ENCODE results near the gene PHLDA1. TPM values are rescaled to one million over a fixed set of nuclear protein-coding genes. Genes with fewer than 3 reads are reported as not detected.
A peak's percentile ranks its signal among the peaks of the same experiment; 100 is the strongest.

The PHLDA1 gene
- total and polyA plus RNA-seq, 2 of the 4 experiments (the other 2 are of a cell fraction): 27.8 to 32.4 TPM

GRCh38 chr12:76018111-76018510 lies 13.5 kb downstream of the PHLDA1 start:
- peak overlapping the region; percentile 1 to 52 for H4K8ac ChIP-seq (ENCODE audit: low read depth in 2 of 2, low read length in 2 of 2)
- H2BK15ac ChIP-seq (ENCODE audit: low read depth, low read length): peak overlapping the region; percentile 7; the same call in 2 of the 3 replicates
- ATAC-seq (ENCODE audit: low read depth): no peak
- no peaks in the 10 kb centered on the region for H3K36me3 ChIP-seq (ENCODE audit: control insufficient read depth, insufficient read depth, low read length)
- H3K4me1 ChIP-seq (ENCODE audit: control insufficient read depth, insufficient read depth, low read length): peaks cover 18% of the 10 kb centered on the region
- peak overlapping the region; percentile 75 for H3K4ac ChIP-seq (ENCODE audit: low read depth, low read length)
- dilution Hi-C loops (cut with HindIII; ENCODE audit: low sequenced_read_pairs, unreplicated experiment): no loop called here
- peaks cover 8% of the 10 kb centered on the region; the same call in 1 of the 2 replicates for H3K9me1 ChIP-seq (ENCODE audit: insufficient read depth, low read length)
- WGBS, 2 experiments (ENCODE audit: extremely low coverage in 2 of 2, insufficient read length in 1 of 2): 60% methylated on average over 1 of the region's 6 CpGs; no CpG with 5 or more reads in 1 of the 2 experiments
- peak overlapping the region; percentile 86 for H2BK120ac ChIP-seq (ENCODE audit: low read depth, low read length)
- peak overlapping the region; percentile 1; the same call in 1 of the 2 replicates for H4K5ac ChIP-seq (ENCODE audit: low read depth, low read length)
- H4K20me1 ChIP-seq (ENCODE audit: insufficient read depth, low read length): no peaks in the 10 kb centered on the region
- peak overlapping the region; percentile 12 for H3K27ac ChIP-seq (ENCODE audit: insufficient read depth, low read length)
- H2AK9ac ChIP-seq (replicated peaks; ENCODE audit: low read depth, low read length, poor library complexity): peak overlapping the region; percentile 18
- no peak overlapping the region for H3K4me2 ChIP-seq (ENCODE audit: low read depth, low read length)
- peak overlapping the region; percentile 6 for H3K18ac ChIP-seq (ENCODE audit: low read depth, low read length)
- peak overlapping the region; percentile 67 for H4K91ac ChIP-seq (ENCODE audit: insufficient read depth, low read depth, low read length)
- POLR2A ChIA-PET (ENCODE audit: unreplicated experiment): no interaction called here
- peak overlapping the region; percentile 24 for H3K14ac ChIP-seq (replicated peaks; ENCODE audit: low read depth, low read length)
- peak overlapping the region; percentile 39 for H2AFZ ChIP-seq (replicated peaks; ENCODE audit: low read length, poor library complexity)
- CTCF ChIA-PET: interaction anchor here (0.7 kb wide), 1 partner anchor 366 kb away, joined by 4 read pairs; no protein-coding TSS in a partner anchor
- no peak for TF ChIP-seq CHD1 (IDR thresholded peaks at IDR 0.05; ENCODE audit: low read depth, low read length)
- no peak for TF ChIP-seq MAFK (IDR thresholded peaks at IDR 0.05; ENCODE audit: low read depth, low read length)
- TF ChIP-seq RAD21 (IDR thresholded peaks at IDR 0.05; ENCODE audit: low read length): no peak
- TF ChIP-seq RCOR1 (IDR thresholded peaks at IDR 0.05; ENCODE audit: insufficient replicate concordance, low read length): no peak
- TF ChIP-seq MAZ (IDR thresholded peaks at IDR 0.05; ENCODE audit: borderline replicate concordance, low read depth, low read length): no peak
- TF ChIP-seq BHLHE40 (IDR thresholded peaks at IDR 0.05; ENCODE audit: low read depth, low read length): no peak
- peak; percentile 63; the same call in 1 of the 2 replicates for TF ChIP-seq CEBPB (IDR thresholded peaks at IDR 0.05; ENCODE audit: low read depth, low read length)
- DNase-seq: peak; percentile 61
- peak overlapping the region; percentile 39 for H3K23ac ChIP-seq (ENCODE audit: low read depth, low read length)
- no peak overlapping the region for H3K4me3 ChIP-seq (ENCODE audit: insufficient read depth, low read depth, low read length)
- H3K9me3 ChIP-seq (ENCODE audit: control insufficient read depth, insufficient read depth, low read length): no peaks in the 10 kb centered on the region
- peak overlapping the region; percentile 77 for H2AK5ac ChIP-seq (ENCODE audit: low read depth, low read length)
- H3K27me3 ChIP-seq (ENCODE audit: control insufficient read depth, insufficient read depth, low read length): no peaks in the 10 kb centered on the region
- intact Hi-C loops (cut with micrococcal nuclease): no loop called here
- no peak overlapping the region; the same call in 1 of the 2 replicates for H3K56ac ChIP-seq (ENCODE audit: extremely low read depth, insufficient read depth, low read length)
- no TSS peak for BruUV-seq (replicated peaks)
- H2BK5ac ChIP-seq (ENCODE audit: low read depth, low read length, poor library complexity, severe bottlenecking): peak overlapping the region; percentile 20
- peak overlapping the region; percentile 86 for H2BK20ac ChIP-seq (ENCODE audit: low read depth, low read length)
- in situ Hi-C loops (cut with MboI; ENCODE audit: low sequenced_read_pairs): no loop called here
- H3K9ac ChIP-seq (ENCODE audit: low read depth, low read length): peak overlapping the region; percentile 7; the same call in 1 of the 2 replicates
- peaks cover 0 to 18% of the 10 kb centered on the region in 2 experiments for H3K79me1 ChIP-seq (ENCODE audit: low read depth in 1 of 2, low read length in 2 of 2)
